Neural cell (in vitro differentiated cells): ENCODE results near the gene SLC35B1.

ENCODE experiments used
- EP300 ChIP-seq: fragments of 450-650 bp; conservative IDR thresholded peaks from 2 replicates; pipeline ENCODE4 v1.6.1; 2014; ENCODE audit warnings: antibody characterized with exemption, mild to moderate bottlenecking, moderate library complexity; ENCODE audit not compliant: poor library complexity, severe bottlenecking
- EZH2 ChIP-seq: fragments of 200-600, 300-800 bp; shearing (Covaris generic), sonication (generic); IDR thresholded peaks from 2 replicates; pipeline ENCODE4 v1.6.1; 2014; ENCODE audit warnings: antibody characterized with exemption, low read length, borderline replicate concordance, mild to moderate bottlenecking; ENCODE audit not compliant: insufficient read depth, poor library complexity, severe bottlenecking
- POLR2AphosphoS5 ChIP-seq: IDR thresholded peaks from 2 replicates; pipeline ENCODE4 v1.6.1; 2012
- RAD21 ChIP-seq: fragments of 450-650 bp; conservative IDR thresholded peaks from 2 replicates; pipeline ENCODE4 v1.6.1; 2014; ENCODE audit warnings: antibody characterized with exemption, mild to moderate bottlenecking, moderate library complexity
- TF ChIP-seq, protein P1 (sequence below): fragments of 450-650 bp; IDR thresholded peaks from 2 replicates; pipeline ENCODE4 v1.5.1; 2014; ENCODE audit warnings: antibody characterized with exemption, mild to moderate bottlenecking, moderate library complexity; ENCODE audit not compliant: poor library complexity, severe bottlenecking

DNA sequence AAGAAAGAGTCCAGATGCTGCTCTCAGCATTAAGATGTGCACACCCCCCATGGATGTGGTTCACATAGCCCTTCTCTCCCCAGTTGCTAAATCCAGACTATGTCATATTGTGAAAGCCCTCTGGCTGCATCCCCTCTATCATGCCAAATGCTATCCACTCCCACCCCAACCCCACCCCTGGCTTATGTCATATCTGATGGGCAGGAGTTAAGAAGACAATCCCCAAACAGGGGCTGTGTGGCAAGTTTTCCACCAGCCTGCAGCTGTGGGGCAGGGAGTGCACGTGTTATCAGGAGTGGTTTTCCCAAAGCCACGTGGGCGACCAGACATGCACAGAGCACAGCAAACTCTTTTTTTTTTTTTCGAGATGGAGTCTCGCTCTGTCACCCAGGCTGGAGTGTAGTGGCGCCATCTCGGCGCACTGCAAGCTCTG, 46.2 kb upstream of the SLC35B1 start:
- TF ChIP-seq EZH2: no peak
- TF ChIP-seq, protein P1, sequence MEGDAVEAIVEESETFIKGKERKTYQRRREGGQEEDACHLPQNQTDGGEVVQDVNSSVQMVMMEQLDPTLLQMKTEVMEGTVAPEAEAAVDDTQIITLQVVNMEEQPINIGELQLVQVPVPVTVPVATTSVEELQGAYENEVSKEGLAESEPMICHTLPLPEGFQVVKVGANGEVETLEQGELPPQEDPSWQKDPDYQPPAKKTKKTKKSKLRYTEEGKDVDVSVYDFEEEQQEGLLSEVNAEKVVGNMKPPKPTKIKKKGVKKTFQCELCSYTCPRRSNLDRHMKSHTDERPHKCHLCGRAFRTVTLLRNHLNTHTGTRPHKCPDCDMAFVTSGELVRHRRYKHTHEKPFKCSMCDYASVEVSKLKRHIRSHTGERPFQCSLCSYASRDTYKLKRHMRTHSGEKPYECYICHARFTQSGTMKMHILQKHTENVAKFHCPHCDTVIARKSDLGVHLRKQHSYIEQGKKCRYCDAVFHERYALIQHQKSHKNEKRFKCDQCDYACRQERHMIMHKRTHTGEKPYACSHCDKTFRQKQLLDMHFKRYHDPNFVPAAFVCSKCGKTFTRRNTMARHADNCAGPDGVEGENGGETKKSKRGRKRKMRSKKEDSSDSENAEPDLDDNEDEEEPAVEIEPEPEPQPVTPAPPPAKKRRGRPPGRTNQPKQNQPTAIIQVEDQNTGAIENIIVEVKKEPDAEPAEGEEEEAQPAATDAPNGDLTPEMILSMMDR: no peak
- no peak for TF ChIP-seq RAD21
- no peak for TF ChIP-seq EP300
- no peak for TF ChIP-seq POLR2AphosphoS5
